Measurements from ENCODE around the gene EXPH5. TPM values are rescaled to one million over a fixed set of nuclear protein-coding genes. Genes with fewer than 3 reads are reported as not detected.
"Not testable (repeated sequence)": the region's sequence is repeated elsewhere in the genome, so short reads cannot be mapped to it uniquely, and the experiment has no call there.

EXPH5 gene
- total RNA-seq, 1 donor from 2014 or later: 0.65 TPM

DNA sequence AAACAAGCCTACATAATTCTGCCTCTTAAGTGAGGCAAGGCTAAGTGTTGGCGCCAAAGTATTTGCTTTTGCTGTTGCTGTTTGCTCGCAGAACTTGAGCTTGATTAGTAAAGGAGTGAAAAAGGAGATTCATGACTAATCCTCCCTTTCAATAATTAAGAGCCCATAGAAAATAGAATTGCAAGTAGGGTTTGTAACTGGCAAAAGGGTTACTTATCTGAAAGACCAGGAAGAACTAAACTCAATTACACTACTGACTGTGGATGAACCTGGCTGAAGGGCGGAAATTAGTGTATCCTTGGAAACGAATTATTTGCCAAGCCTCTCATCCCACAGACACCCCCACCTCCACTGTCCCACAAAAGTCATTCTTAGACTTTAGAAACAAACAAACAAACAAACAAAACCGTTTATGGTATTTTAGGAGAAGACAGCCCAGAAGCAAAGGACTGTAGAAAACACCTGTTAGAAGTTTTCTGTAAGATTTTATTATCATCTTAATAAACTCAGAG is 411 bp upstream of the EXPH5 start:
- H3K27ac Mint-ChIP-seq: no peak overlapping the region
- no peaks in the 10 kb centered on the region for H3K9me3 Mint-ChIP-seq
- H3K4me1 Mint-ChIP-seq (ENCODE audit: low read depth): peaks cover 23% of the 10 kb centered on the region
- peak overlapping the region; percentile 89 for H3K4me3 Mint-ChIP-seq
- H3K36me3 Mint-ChIP-seq (ENCODE audit: low read depth): no peaks in the 10 kb centered on the region
- H3K27me3 Mint-ChIP-seq (ENCODE audit: insufficient read depth): peaks cover 29% of the 10 kb centered on the region
- intact Hi-C loops (cut with micrococcal nuclease): loop anchor here (1.0 to 2.0 kb wide), 10 partner anchors 27 to 1029 kb away; partner anchors contain the start of genes ALKBH8, ATM, C11orf65 and CUL5
- no peak for DNase-seq (ENCODE audit: low spot score)

DNA sequence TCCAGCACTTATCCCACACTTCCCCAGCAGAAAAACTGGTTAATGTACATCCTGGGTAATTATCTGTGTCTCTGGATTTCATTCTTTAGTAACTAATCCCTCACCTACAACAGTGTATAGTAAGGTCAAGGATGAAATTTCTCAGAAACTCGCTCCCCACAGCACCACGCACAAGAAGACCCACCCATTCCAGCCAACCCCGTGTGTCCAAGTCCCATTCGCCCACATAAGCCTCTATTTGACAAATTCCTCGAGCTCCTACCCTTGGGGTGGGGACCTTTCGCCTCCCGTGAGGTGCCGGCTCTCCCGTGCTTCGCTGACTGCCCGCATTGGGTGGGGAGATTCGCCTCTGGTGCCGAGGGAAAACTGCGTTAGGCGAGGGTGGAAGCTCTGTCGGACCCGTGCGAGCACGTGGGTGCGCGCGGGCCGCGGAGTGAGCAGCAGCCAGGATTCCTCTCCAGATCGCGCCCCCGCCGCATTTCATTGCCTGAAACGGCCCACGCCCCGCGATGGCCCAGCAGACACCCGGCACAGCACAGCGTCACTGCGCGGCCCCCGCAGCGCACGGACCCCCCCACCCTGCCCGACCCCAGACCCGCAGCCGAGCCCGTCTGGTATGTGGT is 866 bp downstream of the EXPH5 start:
- Mint-ChIP-seq H3K4me3 (peak overlapping the region; percentile 89), H3K36me3 (ENCODE audit: low read depth) (no peaks in the 10 kb centered on the region), H3K27ac (peak overlapping the region; percentile 45), H3K27me3 (ENCODE audit: insufficient read depth) (peaks cover 29% of the 10 kb centered on the region), H3K9me3 (no peaks in the 10 kb centered on the region), H3K4me1 (ENCODE audit: low read depth) (peaks cover 23% of the 10 kb centered on the region)
- intact Hi-C loops (cut with micrococcal nuclease): loop anchor here (1.0 to 2.0 kb wide), 10 partner anchors 29 to 1027 kb away; partner anchors contain the start of genes ALKBH8, ATM, C11orf65 and CUL5
- peak; percentile 11 for DNase-seq (ENCODE audit: low spot score)

DNA sequence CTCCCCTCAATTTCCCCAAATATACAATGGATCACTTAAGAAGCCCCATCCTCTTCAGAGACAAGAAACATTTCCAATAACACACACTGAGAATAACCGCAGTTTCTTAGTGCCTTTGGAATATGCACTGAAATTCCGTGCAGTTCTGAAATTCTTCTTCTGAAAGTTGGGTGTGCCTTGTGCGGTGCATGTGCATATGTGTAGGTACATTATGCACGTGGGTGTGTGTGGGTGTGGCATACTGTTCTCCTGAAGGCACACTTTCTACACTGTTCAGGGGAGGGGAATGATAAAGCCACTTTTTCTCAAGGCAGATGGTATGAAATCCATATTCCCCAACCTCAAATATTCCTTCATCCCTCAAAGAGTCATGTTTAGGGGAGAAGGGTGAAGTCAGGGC is 1.7 kb downstream of the EXPH5 start:
- Mint-ChIP-seq H3K36me3 (ENCODE audit: low read depth) (no peaks in the 10 kb centered on the region), H3K27ac (no peak overlapping the region), H3K27me3 (ENCODE audit: insufficient read depth) (peaks cover 28% of the 10 kb centered on the region), H3K4me3 (peak overlapping the region; percentile 89), H3K9me3 (no peaks in the 10 kb centered on the region), H3K4me1 (ENCODE audit: low read depth) (peaks cover 23% of the 10 kb centered on the region)
- intact Hi-C loops (cut with micrococcal nuclease): loop anchor here (2.0 kb wide), 4 partner anchors 73 to 583 kb away; partner anchors contain the start of genes ATM, CUL5, DDX10 and NPAT
- no peak for DNase-seq (ENCODE audit: low spot score)

DNA sequence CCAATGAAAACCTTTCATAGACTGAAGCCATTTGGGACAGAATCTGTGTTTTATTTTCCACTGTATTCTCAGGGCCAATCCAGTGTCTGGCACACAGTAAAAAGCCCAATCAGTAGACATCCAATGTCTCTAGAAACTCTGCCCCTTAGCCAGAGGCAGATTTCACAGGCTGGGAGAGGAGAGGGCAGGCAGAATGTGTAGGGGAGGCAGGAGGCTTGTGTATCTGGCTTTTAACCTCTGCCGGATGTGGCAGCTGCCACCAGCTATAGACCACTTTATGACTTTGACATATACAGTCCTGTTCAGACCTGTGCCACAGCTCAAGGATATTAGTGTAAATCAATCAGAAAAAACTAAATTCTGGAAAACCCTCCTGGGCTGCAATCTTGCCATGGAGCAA is 4.4 kb downstream of the EXPH5 start:
- Mint-ChIP-seq H3K9me3 (no peaks in the 10 kb centered on the region), H3K27ac (no peak overlapping the region), H3K36me3 (ENCODE audit: low read depth) (no peaks in the 10 kb centered on the region), H3K27me3 (ENCODE audit: insufficient read depth) (peaks cover 10% of the 10 kb centered on the region), H3K4me3 (no peak overlapping the region), H3K4me1 (ENCODE audit: low read depth) (peaks cover 22% of the 10 kb centered on the region)
- intact Hi-C loops (cut with micrococcal nuclease): no loop called here
- no peak for DNase-seq (ENCODE audit: low spot score)

DNA sequence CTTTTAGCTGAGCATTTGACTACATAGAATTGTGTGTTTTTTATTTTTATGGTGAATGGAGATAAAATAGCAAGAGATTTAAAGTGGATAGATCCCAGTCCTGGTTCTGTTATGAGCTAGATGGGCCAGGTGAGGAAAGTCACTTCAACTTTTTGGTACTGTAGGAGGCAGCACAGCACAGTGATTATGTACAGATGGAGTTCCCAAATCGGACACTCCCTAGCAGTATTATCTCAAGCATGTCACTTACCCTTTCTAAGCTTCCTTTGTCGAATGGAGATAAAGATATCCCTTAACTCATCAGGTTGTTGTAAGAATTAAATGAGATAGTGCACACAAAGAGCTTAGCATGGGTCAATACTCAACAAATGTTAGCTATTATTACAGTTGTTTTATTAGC is 5.3 kb downstream of the EXPH5 start:
- H3K4me3 Mint-ChIP-seq: no peak overlapping the region
- peaks cover 7% of the 10 kb centered on the region for H3K27me3 Mint-ChIP-seq (ENCODE audit: insufficient read depth)
- H3K36me3 Mint-ChIP-seq (ENCODE audit: low read depth): no peaks in the 10 kb centered on the region
- no peak for DNase-seq (ENCODE audit: low spot score)
- peaks cover 14% of the 10 kb centered on the region for H3K4me1 Mint-ChIP-seq (ENCODE audit: low read depth)
- intact Hi-C loops (cut with micrococcal nuclease): no loop called here
- H3K27ac Mint-ChIP-seq: no peak overlapping the region
- H3K9me3 Mint-ChIP-seq: no peaks in the 10 kb centered on the region

DNA sequence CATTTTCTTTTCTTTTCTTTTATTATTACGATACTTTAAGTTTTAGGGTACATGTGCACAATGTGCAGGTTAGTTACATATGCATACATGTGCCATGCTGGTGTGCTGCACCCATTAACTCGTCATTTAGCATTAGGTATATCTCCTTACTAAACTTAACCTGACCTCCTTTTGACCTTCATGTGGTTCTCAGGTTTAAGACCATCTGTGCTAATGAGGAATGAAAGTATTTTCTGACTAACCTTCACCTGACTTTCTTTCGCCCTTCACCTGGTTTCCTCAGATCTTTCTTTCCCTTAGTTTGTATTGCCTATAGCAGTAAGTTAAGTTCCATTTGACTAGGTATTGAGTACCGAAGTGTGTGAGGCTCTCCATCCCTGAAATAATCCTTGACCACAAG is 6.5 kb downstream of the EXPH5 start:
- H3K36me3 Mint-ChIP-seq (ENCODE audit: low read depth): no peaks in the 10 kb centered on the region
- H3K4me1 Mint-ChIP-seq (ENCODE audit: low read depth): peaks cover 4% of the 10 kb centered on the region
- H3K9me3 Mint-ChIP-seq: no peaks in the 10 kb centered on the region
- intact Hi-C loops (cut with micrococcal nuclease): no loop called here
- no peak overlapping the region for H3K4me3 Mint-ChIP-seq
- peaks cover 3% of the 10 kb centered on the region for H3K27me3 Mint-ChIP-seq (ENCODE audit: insufficient read depth)
- no peak overlapping the region for H3K27ac Mint-ChIP-seq
- DNase-seq (ENCODE audit: low spot score): no peak

DNA sequence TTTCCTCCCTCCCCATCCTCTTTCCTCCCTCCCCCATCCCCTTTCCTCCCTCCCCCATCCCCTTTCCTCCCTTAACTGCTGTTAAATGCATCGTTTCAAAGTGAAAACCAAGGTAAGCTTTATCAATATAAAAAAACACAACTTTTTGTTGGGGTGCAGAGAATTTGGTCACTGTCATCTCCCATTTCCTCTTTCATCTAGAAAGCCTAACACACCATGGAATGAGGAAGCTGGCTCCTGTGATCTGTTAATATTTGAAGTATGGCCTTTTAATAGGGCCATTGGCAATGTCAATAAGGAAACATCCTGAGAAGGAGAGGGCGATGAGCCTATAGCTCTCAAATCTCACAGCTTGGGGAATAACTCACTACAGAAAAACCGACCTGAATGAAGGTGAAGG is 7.0 kb downstream of the EXPH5 start:
- no peak overlapping the region for H3K27ac Mint-ChIP-seq
- H3K36me3 Mint-ChIP-seq (ENCODE audit: low read depth): no peaks in the 10 kb centered on the region
- H3K9me3 Mint-ChIP-seq: no peaks in the 10 kb centered on the region
- H3K4me3 Mint-ChIP-seq: no peak overlapping the region
- H3K27me3 Mint-ChIP-seq (ENCODE audit: insufficient read depth): no peaks in the 10 kb centered on the region
- H3K4me1 Mint-ChIP-seq (ENCODE audit: low read depth): no peaks in the 10 kb centered on the region
- intact Hi-C loops (cut with micrococcal nuclease): no loop called here
- no peak for DNase-seq (ENCODE audit: low spot score)

DNA sequence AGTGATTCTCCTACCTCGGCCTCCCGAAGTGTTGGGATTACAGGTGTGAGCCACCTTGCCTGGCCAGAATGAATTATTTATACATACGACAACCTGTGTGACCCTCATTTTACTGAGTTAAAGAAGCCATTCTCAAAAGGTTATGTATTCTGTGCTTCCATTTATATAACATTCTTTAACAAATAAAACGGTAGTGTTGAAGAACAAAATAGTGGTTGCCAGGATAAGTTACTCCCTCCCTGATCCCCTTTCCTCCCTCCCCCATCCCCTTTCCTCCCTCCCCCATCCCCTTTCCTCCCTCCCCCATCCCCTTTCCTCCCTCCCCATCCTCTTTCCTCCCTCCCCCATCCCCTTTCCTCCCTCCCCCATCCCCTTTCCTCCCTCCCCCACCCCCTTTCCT is 7.4 kb downstream of the EXPH5 start:
- H3K9me3 Mint-ChIP-seq; H3K36me3 Mint-ChIP-seq (ENCODE audit: low read depth); H3K4me1 Mint-ChIP-seq (ENCODE audit: low read depth); DNase-seq (ENCODE audit: low spot score); H3K27ac Mint-ChIP-seq; H3K27me3 Mint-ChIP-seq (ENCODE audit: insufficient read depth); H3K4me3 Mint-ChIP-seq; intact Hi-C loops (cut with micrococcal nuclease): not testable (repeated sequence)

DNA sequence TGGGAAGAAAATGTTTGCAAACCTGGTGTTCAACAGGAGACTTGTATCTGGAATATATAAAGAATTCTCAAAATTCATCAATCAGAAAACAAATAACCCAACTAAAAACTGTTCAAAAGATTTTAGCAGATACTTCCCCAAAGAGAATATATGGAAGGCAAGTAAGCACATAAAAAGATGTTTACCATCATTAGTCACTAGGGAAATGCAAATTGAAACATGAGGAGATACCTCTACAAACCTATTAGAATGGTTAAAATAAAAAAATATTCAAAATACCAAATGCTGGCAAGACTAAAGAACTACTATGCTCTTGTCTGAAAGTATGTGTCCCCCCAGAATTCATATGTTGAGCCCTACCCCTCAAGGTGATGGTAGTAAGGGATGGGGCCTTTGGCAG is 8.6 kb downstream of the EXPH5 start:
- DNase-seq (ENCODE audit: low spot score): no peak
- Mint-ChIP-seq H3K27ac (no peak overlapping the region), H3K9me3 (no peaks in the 10 kb centered on the region), H3K4me1 (ENCODE audit: low read depth) (no peaks in the 10 kb centered on the region), H3K27me3 (ENCODE audit: insufficient read depth) (no peaks in the 10 kb centered on the region), H3K36me3 (ENCODE audit: low read depth) (no peaks in the 10 kb centered on the region), H3K4me3 (no peak overlapping the region)
- intact Hi-C loops (cut with micrococcal nuclease): no loop called here

DNA sequence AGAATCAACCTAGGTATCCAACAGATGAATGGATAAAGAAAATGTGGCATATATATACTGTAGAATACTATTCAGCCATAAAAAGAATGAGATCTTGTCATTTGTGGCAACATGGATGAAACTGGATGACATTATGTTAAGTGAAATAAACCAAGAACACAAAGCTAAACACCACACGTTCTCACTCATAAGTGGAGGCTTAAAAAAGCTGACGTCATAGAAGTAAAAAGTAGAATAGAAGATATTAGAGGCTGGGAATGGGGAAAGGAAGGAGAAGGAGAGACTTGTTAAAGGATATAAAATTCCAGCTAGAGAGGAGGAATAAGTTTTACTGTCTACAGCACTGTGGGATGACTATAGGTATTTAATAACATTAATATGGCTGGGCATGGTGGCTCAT is 12.9 kb downstream of the EXPH5 start:
- DNase-seq (ENCODE audit: low spot score): no peak
- Mint-ChIP-seq H3K9me3 (no peaks in the 10 kb centered on the region), H3K27me3 (ENCODE audit: insufficient read depth) (peaks cover 5% of the 10 kb centered on the region), H3K4me3 (no peak overlapping the region), H3K27ac (no peak overlapping the region), H3K4me1 (ENCODE audit: low read depth) (no peaks in the 10 kb centered on the region), H3K36me3 (ENCODE audit: low read depth) (no peaks in the 10 kb centered on the region)
- intact Hi-C loops (cut with micrococcal nuclease): no loop called here

DNA sequence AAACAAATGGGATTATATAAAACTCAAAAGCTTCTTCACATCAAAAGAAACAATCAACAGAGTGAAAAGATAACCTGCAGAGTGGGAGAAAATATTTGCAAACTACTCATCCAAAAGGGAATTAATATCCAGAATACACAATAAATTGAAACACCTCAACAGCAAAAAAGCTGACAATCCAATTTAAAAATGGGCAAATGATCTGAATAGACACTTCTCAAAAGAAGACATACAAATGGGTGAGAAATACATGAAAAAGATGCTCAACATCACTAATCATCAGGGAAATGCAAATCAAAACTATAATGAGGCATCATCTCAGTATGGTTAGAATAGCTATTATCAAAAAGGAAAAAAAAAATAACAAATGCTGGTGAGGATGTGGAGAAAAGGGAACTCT is 13.5 kb downstream of the EXPH5 start:
- peaks cover 5% of the 10 kb centered on the region for H3K27me3 Mint-ChIP-seq (ENCODE audit: insufficient read depth)
- H3K36me3 Mint-ChIP-seq (ENCODE audit: low read depth): no peaks in the 10 kb centered on the region
- H3K27ac Mint-ChIP-seq: no peak overlapping the region
- no peaks in the 10 kb centered on the region for H3K9me3 Mint-ChIP-seq
- no peak overlapping the region for H3K4me3 Mint-ChIP-seq
- H3K4me1 Mint-ChIP-seq (ENCODE audit: low read depth): no peaks in the 10 kb centered on the region
- intact Hi-C loops (cut with micrococcal nuclease): no loop called here
- DNase-seq (ENCODE audit: low spot score): no peak

DNA sequence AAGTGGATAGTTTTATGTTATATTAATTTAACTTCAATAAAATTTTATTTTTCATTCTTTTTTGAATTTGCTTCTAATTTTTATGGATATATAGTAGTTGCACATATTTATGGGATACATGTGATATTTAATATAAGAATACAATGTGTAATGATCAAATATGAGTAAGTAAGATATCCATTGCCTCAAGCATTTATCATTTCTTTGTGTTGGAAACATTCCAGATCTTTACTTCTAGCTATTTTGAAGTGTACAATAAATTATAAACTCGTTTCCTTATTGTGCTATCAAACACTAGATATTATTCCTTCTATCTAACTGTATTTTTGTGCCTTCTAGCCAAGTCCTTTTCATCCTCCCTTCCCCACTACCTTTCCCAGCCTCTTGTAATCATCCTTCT is 17.0 kb downstream of the EXPH5 start:
- no peak for DNase-seq (ENCODE audit: low spot score)
- no peaks in the 10 kb centered on the region for H3K9me3 Mint-ChIP-seq
- intact Hi-C loops (cut with micrococcal nuclease): no loop called here
- no peak overlapping the region for H3K4me3 Mint-ChIP-seq
- H3K27ac Mint-ChIP-seq: no peak overlapping the region
- H3K4me1 Mint-ChIP-seq (ENCODE audit: low read depth): no peaks in the 10 kb centered on the region
- no peaks in the 10 kb centered on the region for H3K36me3 Mint-ChIP-seq (ENCODE audit: low read depth)
- peaks cover 6% of the 10 kb centered on the region for H3K27me3 Mint-ChIP-seq (ENCODE audit: insufficient read depth)

DNA sequence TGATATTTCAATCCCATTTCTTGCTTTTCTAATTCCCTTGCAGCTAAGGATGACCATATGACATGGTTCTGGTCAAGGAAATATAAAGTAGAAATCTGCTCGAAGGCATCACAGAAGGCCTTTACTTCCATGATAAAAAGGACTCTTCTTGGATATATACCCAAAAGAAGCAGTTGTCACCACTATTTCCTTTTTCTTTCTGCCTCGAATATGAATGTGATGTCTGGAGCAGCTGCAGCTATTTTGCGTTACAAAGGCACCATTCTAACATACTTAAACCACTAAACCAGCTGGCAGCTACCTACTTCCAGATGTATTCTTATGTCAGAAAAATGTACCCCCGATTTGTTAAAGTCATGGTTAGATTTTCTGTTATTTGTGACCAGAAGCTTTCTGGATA is 18.9 kb downstream of the EXPH5 start:
- H3K36me3 Mint-ChIP-seq (ENCODE audit: low read depth): no peaks in the 10 kb centered on the region
- H3K4me1 Mint-ChIP-seq (ENCODE audit: low read depth): no peaks in the 10 kb centered on the region
- H3K4me3 Mint-ChIP-seq: no peak overlapping the region
- peaks cover 6% of the 10 kb centered on the region for H3K27me3 Mint-ChIP-seq (ENCODE audit: insufficient read depth)
- no peak overlapping the region for H3K27ac Mint-ChIP-seq
- DNase-seq (ENCODE audit: low spot score): no peak
- intact Hi-C loops (cut with micrococcal nuclease): no loop called here
- no peaks in the 10 kb centered on the region for H3K9me3 Mint-ChIP-seq

DNA sequence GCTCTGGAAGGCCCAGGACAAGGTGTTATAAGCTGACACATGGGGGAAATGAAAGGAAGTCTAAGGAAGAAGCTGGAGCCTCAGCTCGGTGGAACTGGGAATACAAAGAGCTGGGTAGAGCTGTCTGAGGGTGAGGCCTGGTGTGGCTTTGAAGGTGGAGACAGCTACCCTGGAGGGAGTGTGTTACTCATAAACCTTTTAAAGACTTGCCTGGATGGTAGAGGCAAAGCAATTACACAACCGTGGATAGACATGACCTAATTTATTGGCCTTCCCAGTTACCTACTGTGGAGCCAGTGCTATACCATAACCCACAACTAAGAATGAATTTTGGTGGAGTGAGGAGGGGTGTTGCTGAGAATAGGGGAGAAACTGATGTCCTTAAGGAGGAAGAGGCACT is 22.6 kb downstream of the EXPH5 start:
- no peak overlapping the region for H3K27ac Mint-ChIP-seq
- no peaks in the 10 kb centered on the region for H3K4me1 Mint-ChIP-seq (ENCODE audit: low read depth)
- DNase-seq (ENCODE audit: low spot score): no peak
- H3K36me3 Mint-ChIP-seq (ENCODE audit: low read depth): no peaks in the 10 kb centered on the region
- peaks cover 1% of the 10 kb centered on the region for H3K27me3 Mint-ChIP-seq (ENCODE audit: insufficient read depth)
- H3K9me3 Mint-ChIP-seq: no peaks in the 10 kb centered on the region
- intact Hi-C loops (cut with micrococcal nuclease): no loop called here
- H3K4me3 Mint-ChIP-seq: no peak overlapping the region

Data from activated T-helper 1 cell treated with anti-CD3 and anti-CD28 coated beads, Interleukin-12 subunit alpha, Interleukin-12 subunit beta, Interleukin-2, Interleukin-4 antibody, amounts not matched to agents 30 ng/mL and 10 ng/mL and 1 ng/mL, durations not matched to agents 14 hours and 24 hours and 36 hours (primary cell).